Subcutaneous adipose tissue (tissue), 4 donors: ENCODE measurements around the gene PPP3R1. TPM values are rescaled to one million over a fixed set of nuclear protein-coding genes. Genes with fewer than 3 reads are reported as not detected.

Source experiments
- CTCF ChIP-seq: fragments of 450-650 bp; IDR thresholded peaks from one replicate; pipeline ENCODE4 v1.5.1; 2016; ENCODE audit warnings: low read depth, mild to moderate bottlenecking, control low read depth, antibody characterized with exemption, moderate library complexity
- total RNA-seq, 4 donors: library from RNA; depleted of rRNA; stranded (reverse); fragments of >200 nt; gene quantifications; one replicate each; pipeline ENCODE4 v1.1.0, GENCODE V29; 2016

Gene PPP3R1
- total RNA-seq, 4 donors from 2014 or later: 68.6 to 86.3 (median 70.1) TPM

- TF ChIP-seq CTCF: no peak
These were observed 28.0 kb upstream of the PPP3R1 start for GRCh38 chr2:68280348-68280747.

GRCh38 chr2:68279691-68280090 is 27.4 kb upstream of the PPP3R1 start:
- TF ChIP-seq CTCF: no peak

GRCh38 chr2:68278169-68278568 is 25.8 kb upstream of the PPP3R1 start:
- TF ChIP-seq CTCF: no peak

GRCh38 chr2:68274022-68274421 is 21.7 kb upstream of the PPP3R1 start:
- TF ChIP-seq CTCF: no peak

- TF ChIP-seq CTCF: no peak
These were observed 20.1 kb upstream of the PPP3R1 start for GRCh38 chr2:68272246-68272994.

GRCh38 chr2:68266655-68267054 is 14.3 kb upstream of the PPP3R1 start:
- no peak for TF ChIP-seq CTCF

- TF ChIP-seq CTCF: no peak
These were observed 11.3 kb upstream of the PPP3R1 start for GRCh38 chr2:68263632-68264031.
